ENCODE measurements around the gene SDHC.

GRCh38 chr1:161367684-161368400 lies 53.7 kb downstream of the SDHC start, which contains the start of gene CFAP126:
- TF ChIP-seq CTCF (IDR thresholded peaks at IDR 0.05; ENCODE audit: insufficient read depth, low read length, poor library complexity, severe bottlenecking) = peak; percentile 11
- TF ChIP-seq EZH2phosphoT487 (conservative IDR thresholded peaks at IDR 0.05; ENCODE audit: low read length) = no peak

All from SU-DHL-6 (cell line).